SK-N-SH (cell line): ENCODE measurements around the gene TK2. TPM values are rescaled to one million over a fixed set of nuclear protein-coding genes. Genes with fewer than 3 reads are reported as not detected.

ENCODE experiments used
- CTCF ChIA-PET: fragments of 300-600, 350-600 bp; formaldehyde crosslinking; extraction: SDS; loops from one replicate; lab custom pipeline; 2021; lab: Yijun Ruan, JAX
- POLR2A ChIA-PET: fragments of 350-600 bp; sonication (Branson Sonifier 250); formaldehyde crosslinking; extraction: SDS; loops from one replicate; lab custom pipeline; 2020; ENCODE audit warnings: antibody characterized with exemption, inconsistent platforms; lab: Yijun Ruan, JAX
- DNase-seq: peaks from one replicate; pipeline ENCODE4 v3.0.0; 2012
- H2AFZ ChIP-seq: fragments of 200-600 bp; sonication (generic); 2 replicates; pipeline ENCODE4 v1.8.1; 2016; ENCODE audit warnings: antibody characterized with exemption, mild to moderate bottlenecking, low read depth
- H3F3A ChIP-seq: fragments of 200-600 bp; sonication (generic); replicated peaks from 2 replicates; pipeline ENCODE3; 2016; ENCODE audit warnings: antibody characterized with exemption, mild to moderate bottlenecking; ENCODE audit not compliant: insufficient read depth
- H3K27ac ChIP-seq, 2 experiments: fragments of 200-500 bp in 1 of 2; fragments of 200-600 bp in 1 of 2; sonication (Bioruptor generic) in 1 of 2; sonication (generic), shearing (Covaris generic) in 1 of 2; 2 replicates each; pipeline versions ENCODE4 v1.5.1 to v1.6.1; 2014 to 2016; ENCODE audit warnings: low read depth in 2 of 2, inconsistent platforms in 1 of 2, low read length in 1 of 2, mild to moderate bottlenecking in 1 of 2, mixed read lengths in 1 of 2
- H3K27me3 ChIP-seq: fragments of 200-600 bp; sonication (generic), shearing (Covaris generic); 2 replicates; pipeline ENCODE4 v1.6.1; 2016; ENCODE audit warnings: mixed run types; ENCODE audit not compliant: insufficient read depth
- H3K36me3 ChIP-seq, 2 experiments: fragments of 200-500 bp in 1 of 2; fragments of 200-600 bp in 1 of 2; sonication (Bioruptor generic) in 1 of 2; sonication (generic) in 1 of 2; replicated peaks in 1 of 2; 2 replicates each; pipeline versions ENCODE3 to v1.5.1; 2014 to 2016; ENCODE audit warnings: low read length in 1 of 2, mild to moderate bottlenecking in 1 of 2; ENCODE audit not compliant: insufficient read depth in 2 of 2, control insufficient read depth in 1 of 2
- H3K4me1 ChIP-seq, 2 experiments: fragments of 200-500 bp in 1 of 2; fragments of 200-600 bp in 1 of 2; sonication (Bioruptor generic) in 1 of 2; sonication (generic), shearing (Covaris generic) in 1 of 2; 2 replicates each; pipeline versions ENCODE4 v1.5.1 to v1.6.1; 2014 to 2016; ENCODE audit warnings: low read depth in 1 of 2, low read length in 1 of 2, mixed run types in 1 of 2; ENCODE audit not compliant: insufficient read depth in 2 of 2, control insufficient read depth in 1 of 2
- H3K4me2 ChIP-seq: fragments of 200-600 bp; sonication (generic), shearing (Covaris generic); 2 replicates; pipeline ENCODE4 v1.6.1; 2017; ENCODE audit warnings: mixed run types
- H3K4me3 ChIP-seq, 2 experiments: fragments of 200-500 bp in 1 of 2; fragments of 200-600 bp in 1 of 2; sonication (Bioruptor generic) in 1 of 2; sonication (generic), shearing (Covaris generic) in 1 of 2; 2 replicates each; pipeline versions ENCODE4 v1.5.1 to v1.8.1; 2014 to 2016; ENCODE audit warnings: low read depth in 2 of 2, inconsistent platforms in 1 of 2, low read length in 1 of 2, mild to moderate bottlenecking in 1 of 2, mixed read lengths in 1 of 2, moderate library complexity in 1 of 2
- H3K79me2 ChIP-seq: fragments of 200-600 bp; sonication (generic); 2 replicates; pipeline ENCODE4 v1.8.1; 2017; ENCODE audit warnings: mild to moderate bottlenecking; ENCODE audit not compliant: insufficient read depth
- H3K9ac ChIP-seq: fragments of 200-600 bp; sonication (generic); 2 replicates; pipeline ENCODE4 v1.6.1; 2017; ENCODE audit warnings: mixed run types
- H3K9me2 ChIP-seq: fragments of 200-600 bp; sonication (generic); 2 replicates; pipeline ENCODE4 v1.6.1; 2017; ENCODE audit warnings: mixed run types
- H3K9me3 ChIP-seq: fragments of 200-600 bp; sonication (generic); 2 replicates; pipeline ENCODE4 v1.6.1; 2017; ENCODE audit warnings: mixed run types, mild to moderate bottlenecking, moderate library complexity
- H4K20me1 ChIP-seq: fragments of 200-600 bp; sonication (generic); 2 replicates; pipeline ENCODE4 v1.6.1; 2017; ENCODE audit warnings: mild to moderate bottlenecking, mixed run types; ENCODE audit not compliant: insufficient read depth
- CTCF ChIP-seq: fragments of 200-600 bp; sonication (generic); IDR thresholded peaks from 2 replicates; pipeline ENCODE4 v1.6.1; 2017; ENCODE audit warnings: antibody characterized with exemption, mild to moderate bottlenecking, moderate library complexity
- FOSL2 ChIP-seq: IDR thresholded peaks from 2 replicates; pipeline ENCODE4 v1.4.0; 2012; ENCODE audit warnings: low read depth, mild to moderate bottlenecking, moderate library complexity, borderline replicate concordance
- FOXJ3 ChIP-seq: sonication (generic); formaldehyde crosslinking; IDR thresholded peaks from 2 replicates; pipeline ENCODE4 v1.5.1; 2020; ENCODE audit warnings: mild to moderate bottlenecking, missing genetic modification reagents
- RAD21 ChIP-seq: IDR thresholded peaks from 2 replicates; pipeline ENCODE4 v1.6.1; 2012; ENCODE audit warnings: mild to moderate bottlenecking, low read length
- RCOR1 ChIP-seq: fragments of 150-350 bp; IDR thresholded peaks from 2 replicates; pipeline ENCODE4 v1.6.1; 2017; ENCODE audit warnings: antibody characterized with exemption, low read length
- RFX5 ChIP-seq: IDR thresholded peaks from 2 replicates; pipeline ENCODE4 v1.6.1; 2012; ENCODE audit warnings: mild to moderate bottlenecking, improper control_type of control experiment, low read length
- RXRA ChIP-seq: IDR thresholded peaks from 2 replicates; pipeline ENCODE4 v1.4.0; 2012; ENCODE audit warnings: low read depth, mild to moderate bottlenecking, borderline replicate concordance
- SIN3A ChIP-seq: IDR thresholded peaks from 2 replicates; pipeline ENCODE4 v1.6.1; 2012; ENCODE audit warnings: low read depth, mild to moderate bottlenecking, low read length, moderate library complexity, borderline replicate concordance
- TAF1 ChIP-seq: IDR thresholded peaks from 2 replicates; pipeline ENCODE4 v1.6.1; 2012; ENCODE audit warnings: low read depth, mild to moderate bottlenecking, low read length, moderate library complexity, borderline replicate concordance
- YY1 ChIP-seq: IDR thresholded peaks from 2 replicates; pipeline ENCODE4 v1.4.0; 2012; ENCODE audit warnings: low read depth, mild to moderate bottlenecking
- WGBS: methylation state at CpG from one replicate; pipeline ENCODE4 v1.1.6; 2017; ENCODE audit warnings: low lambda C conversion rate; 5-methylcytosine and 5-hydroxymethylcytosine counted together
- polyA plus RNA-seq, 3 experiments: library from polyadenylated mRNA; depleted of rRNA; stranded (reverse); fragments of >200 nt; gene quantifications; 2 replicates each; pipeline ENCODE4 v1.2.3, GENCODE V29; 2012
- TF ChIP-seq, protein P1 (sequence below): fragments of 150-350 bp; IDR thresholded peaks from 2 replicates; pipeline ENCODE4 v1.6.1; 2016; ENCODE audit warnings: mild to moderate bottlenecking, low read depth, low read length
- TF ChIP-seq, protein P2 (sequence below): IDR thresholded peaks from 2 replicates; pipeline ENCODE4 v1.4.0; 2012; ENCODE audit warnings: low read depth, borderline replicate concordance
- TF ChIP-seq, protein P3 (sequence below): fragments of 150-350 bp; IDR thresholded peaks from 2 replicates; pipeline ENCODE4 v1.6.1; 2017; ENCODE audit warnings: antibody characterized with exemption, low read length, low read depth, borderline replicate concordance

TK2 gene
- polyA plus RNA-seq, 1 of the 3 experiments (the other 2 are of a cell fraction) = 25.2 TPM

DNA sequence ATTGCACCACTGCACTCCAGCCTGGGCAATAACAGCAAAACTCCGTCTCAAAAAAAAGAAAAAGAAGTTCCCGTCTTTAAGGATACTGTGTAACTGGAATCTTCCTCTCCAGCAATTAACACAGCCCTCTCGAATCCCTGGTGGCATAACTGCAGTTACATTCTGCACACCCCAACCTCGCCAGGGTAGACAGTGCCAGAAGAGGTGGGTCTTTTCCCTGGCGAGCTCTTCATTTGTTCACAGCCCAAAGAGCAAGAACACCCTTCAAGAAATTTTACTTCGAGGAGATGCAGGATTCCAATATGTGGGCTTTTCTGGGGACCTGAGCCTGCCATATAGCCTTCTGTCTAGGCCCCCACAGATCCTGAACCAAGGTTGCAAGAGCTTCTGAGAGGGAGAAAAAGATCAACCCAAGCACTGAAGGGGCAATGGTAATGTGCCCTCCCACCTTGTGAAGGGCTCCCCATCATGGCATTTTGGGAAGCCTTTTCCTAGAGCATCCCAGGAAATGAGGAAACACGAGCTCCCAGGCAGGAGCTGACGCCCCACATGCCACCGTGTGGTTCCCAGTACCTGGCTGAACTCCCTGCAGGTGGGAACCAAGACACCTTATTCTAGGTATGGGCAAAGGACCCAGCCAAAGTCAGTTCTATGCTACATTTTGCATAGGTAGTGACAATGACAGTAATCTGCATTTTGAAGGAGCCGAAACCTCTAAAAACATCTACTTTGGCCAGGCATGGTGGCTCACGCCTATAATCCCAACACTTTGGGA is 26.9 kb downstream of the TK2 start (continued):
- TF ChIP-seq TAF1 = no peak

GRCh38 chr16:66521951-66522771 is 27.8 kb downstream of the TK2 start:
- Histone ChIP-seq H2AFZ (no peak overlapping the region), H3K4me2 (peak overlapping the region; percentile 19; the same call in 1 of the 2 replicates), H3K9me2 (no peaks in the 10 kb centered on the region), H3K27ac (peak overlapping the region in 1 of 2 experiments; percentile 17; a peak in 1 of 4 replicates), H3K27me3 (no peaks in the 10 kb centered on the region), H3K36me3 (peaks cover 0 to 13% of the 10 kb centered on the region in 2 experiments), H3K9me3 (no peaks in the 10 kb centered on the region), H3F3A (peaks cover 2% of the 10 kb centered on the region), H3K9ac (no peak overlapping the region), H3K4me1 (peaks cover 4 to 5% of the 10 kb centered on the region in 2 experiments; a peak in 3 of 4 replicates), H4K20me1 (no peaks in the 10 kb centered on the region), H3K4me3 (no peak overlapping the region), H3K79me2 (no peaks in the 10 kb centered on the region)
- DNase-seq = no peak
- CTCF ChIA-PET = interaction anchor here (1.0 to 1.6 kb wide), 3 partner anchors 22 to 115 kb away, joined by 3 to 4 read pairs (median 3); partner anchors contain the start of gene CKLF
- 72% methylated on average over 16 of the region's 17 CpGs for WGBS
- POLR2A ChIA-PET = no interaction called here
- peak; percentile 28; the same call in 1 of the 2 replicates for TF ChIP-seq FOSL2
- TF ChIP-seq CTCF = no peak
- no peak for TF ChIP-seq TAF1

GRCh38 chr16:66521252-66521713 is 28.6 kb downstream of the TK2 start:
- H3K27ac ChIP-seq = 0 out of 4 replicates have a peak overlapping the region, but pooled peaks of 1 of the 2 experiments have one; percentile 17
- H3K4me2 ChIP-seq = peak overlapping the region; percentile 19; the same call in 1 of the 2 replicates
- H3K9me2 ChIP-seq = no peaks in the 10 kb centered on the region
- peaks cover 12 to 13% of the 10 kb centered on the region in 2 experiments; a peak in 3 of 4 replicates for H3K4me1 ChIP-seq
- peaks cover 8% of the 10 kb centered on the region for H3F3A ChIP-seq
- DNase-seq = no peak
- TF ChIP-seq, protein P1, sequence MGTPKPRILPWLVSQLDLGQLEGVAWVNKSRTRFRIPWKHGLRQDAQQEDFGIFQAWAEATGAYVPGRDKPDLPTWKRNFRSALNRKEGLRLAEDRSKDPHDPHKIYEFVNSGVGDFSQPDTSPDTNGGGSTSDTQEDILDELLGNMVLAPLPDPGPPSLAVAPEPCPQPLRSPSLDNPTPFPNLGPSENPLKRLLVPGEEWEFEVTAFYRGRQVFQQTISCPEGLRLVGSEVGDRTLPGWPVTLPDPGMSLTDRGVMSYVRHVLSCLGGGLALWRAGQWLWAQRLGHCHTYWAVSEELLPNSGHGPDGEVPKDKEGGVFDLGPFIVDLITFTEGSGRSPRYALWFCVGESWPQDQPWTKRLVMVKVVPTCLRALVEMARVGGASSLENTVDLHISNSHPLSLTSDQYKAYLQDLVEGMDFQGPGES = no peak
- TF ChIP-seq RAD21 = no peak
- no peak for TF ChIP-seq FOXJ3 (CRISPR knock-in tag)
- TF ChIP-seq YY1 = no peak
- TF ChIP-seq, protein P2, sequence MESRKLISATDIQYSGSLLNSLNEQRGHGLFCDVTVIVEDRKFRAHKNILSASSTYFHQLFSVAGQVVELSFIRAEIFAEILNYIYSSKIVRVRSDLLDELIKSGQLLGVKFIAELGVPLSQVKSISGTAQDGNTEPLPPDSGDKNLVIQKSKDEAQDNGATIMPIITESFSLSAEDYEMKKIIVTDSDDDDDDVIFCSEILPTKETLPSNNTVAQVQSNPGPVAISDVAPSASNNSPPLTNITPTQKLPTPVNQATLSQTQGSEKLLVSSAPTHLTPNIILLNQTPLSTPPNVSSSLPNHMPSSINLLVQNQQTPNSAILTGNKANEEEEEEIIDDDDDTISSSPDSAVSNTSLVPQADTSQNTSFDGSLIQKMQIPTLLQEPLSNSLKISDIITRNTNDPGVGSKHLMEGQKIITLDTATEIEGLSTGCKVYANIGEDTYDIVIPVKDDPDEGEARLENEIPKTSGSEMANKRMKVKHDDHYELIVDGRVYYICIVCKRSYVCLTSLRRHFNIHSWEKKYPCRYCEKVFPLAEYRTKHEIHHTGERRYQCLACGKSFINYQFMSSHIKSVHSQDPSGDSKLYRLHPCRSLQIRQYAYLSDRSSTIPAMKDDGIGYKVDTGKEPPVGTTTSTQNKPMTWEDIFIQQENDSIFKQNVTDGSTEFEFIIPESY = no peak
- no peak for TF ChIP-seq TAF1
- no peak for TF ChIP-seq RFX5
- no peak for TF ChIP-seq SIN3A
- TF ChIP-seq RXRA = no peak
- TF ChIP-seq, protein P3, sequence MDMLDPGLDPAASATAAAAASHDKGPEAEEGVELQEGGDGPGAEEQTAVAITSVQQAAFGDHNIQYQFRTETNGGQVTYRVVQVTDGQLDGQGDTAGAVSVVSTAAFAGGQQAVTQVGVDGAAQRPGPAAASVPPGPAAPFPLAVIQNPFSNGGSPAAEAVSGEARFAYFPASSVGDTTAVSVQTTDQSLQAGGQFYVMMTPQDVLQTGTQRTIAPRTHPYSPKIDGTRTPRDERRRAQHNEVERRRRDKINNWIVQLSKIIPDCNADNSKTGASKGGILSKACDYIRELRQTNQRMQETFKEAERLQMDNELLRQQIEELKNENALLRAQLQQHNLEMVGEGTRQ = no peak
- TF ChIP-seq RCOR1 = no peak
- no peak overlapping the region for H2AFZ ChIP-seq
- no peak overlapping the region for H3K4me3 ChIP-seq
- no peaks in the 10 kb centered on the region for H3K27me3 ChIP-seq
- H3K9ac ChIP-seq = no peak overlapping the region
- 95% methylated on average over 2 of the region's 5 CpGs for WGBS
- POLR2A ChIA-PET = no interaction called here
- no peaks in the 10 kb centered on the region for H4K20me1 ChIP-seq
- H3K79me2 ChIP-seq = no peaks in the 10 kb centered on the region
- CTCF ChIA-PET = no interaction called here
- H3K9me3 ChIP-seq = no peaks in the 10 kb centered on the region
- peaks cover 0 to 11% of the 10 kb centered on the region in 2 experiments for H3K36me3 ChIP-seq
